Kidney epithelial cell (primary cell): ENCODE data around the gene TMEM236. TPM values are rescaled to one million over a fixed set of nuclear protein-coding genes. Genes with fewer than 3 reads are reported as not detected.

Experiments
- DNase-seq: peaks from one replicate; pipeline ENCODE4 v3.0.0-alpha.2; 2010; ENCODE audit warnings: low read depth
- H3K27me3 ChIP-seq: 2 replicates; pipeline ENCODE4 v1.6.0; 2011; ENCODE audit warnings: low read length; ENCODE audit not compliant: control insufficient read depth, insufficient read depth
- H3K36me3 ChIP-seq: 2 replicates; pipeline ENCODE4 v1.5.1; 2011; ENCODE audit warnings: low read length; ENCODE audit not compliant: control insufficient read depth, insufficient read depth
- H3K4me3 ChIP-seq: 2 replicates; pipeline ENCODE4 v1.5.1; 2011; ENCODE audit warnings: low read depth, mild to moderate bottlenecking, control low read depth, low read length
- CTCF ChIP-seq: IDR thresholded peaks from 2 replicates; pipeline ENCODE4 v1.5.1; 2011; ENCODE audit warnings: mild to moderate bottlenecking, moderate library complexity, low read length, control low read depth, inconsistent platforms; ENCODE audit not compliant: insufficient read depth, poor library complexity, severe bottlenecking
- total RNA-seq: library from RNA; depleted of rRNA; stranded (reverse); fragments of >200 nt; gene quantifications from 2 replicates; pipeline ENCODE4 v1.2.3, GENCODE V29; 2015

The TMEM236 gene
- total RNA-seq, 1 donor from 2014 or later = 0.08 TPM

DNA sequence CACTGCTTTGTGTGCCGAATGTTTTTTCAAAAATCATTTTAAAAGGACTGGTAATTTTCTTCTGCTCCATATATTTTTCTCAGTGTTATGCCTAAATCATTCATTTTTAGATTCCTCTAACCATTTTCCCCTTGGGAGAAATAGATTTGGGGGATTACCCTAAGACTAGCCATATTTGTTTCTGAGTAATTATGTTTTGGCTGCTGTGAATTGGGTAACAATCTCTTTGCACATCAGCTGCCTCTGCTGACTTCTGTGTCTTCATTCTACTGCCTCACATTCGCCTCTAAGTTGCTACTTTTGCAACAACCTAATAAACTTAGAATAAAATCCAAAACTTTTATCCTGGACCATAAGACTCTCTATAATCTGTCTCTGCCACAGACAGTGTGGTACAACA is 38.6 kb downstream of the TMEM236 start:
- DNase-seq = no peak
- no peaks in the 10 kb centered on the region for H3K36me3 ChIP-seq
- no peak for TF ChIP-seq CTCF
- no peaks in the 10 kb centered on the region for H3K27me3 ChIP-seq
- no peak overlapping the region for H3K4me3 ChIP-seq

GRCh38 chr10:17792991-17793390 is 41.0 kb downstream of the TMEM236 start:
- DNase-seq = no peak
- Histone ChIP-seq H3K36me3 (no peaks in the 10 kb centered on the region), H3K4me3 (no peak overlapping the region), H3K27me3 (no peaks in the 10 kb centered on the region)
- TF ChIP-seq CTCF = no peak

DNA sequence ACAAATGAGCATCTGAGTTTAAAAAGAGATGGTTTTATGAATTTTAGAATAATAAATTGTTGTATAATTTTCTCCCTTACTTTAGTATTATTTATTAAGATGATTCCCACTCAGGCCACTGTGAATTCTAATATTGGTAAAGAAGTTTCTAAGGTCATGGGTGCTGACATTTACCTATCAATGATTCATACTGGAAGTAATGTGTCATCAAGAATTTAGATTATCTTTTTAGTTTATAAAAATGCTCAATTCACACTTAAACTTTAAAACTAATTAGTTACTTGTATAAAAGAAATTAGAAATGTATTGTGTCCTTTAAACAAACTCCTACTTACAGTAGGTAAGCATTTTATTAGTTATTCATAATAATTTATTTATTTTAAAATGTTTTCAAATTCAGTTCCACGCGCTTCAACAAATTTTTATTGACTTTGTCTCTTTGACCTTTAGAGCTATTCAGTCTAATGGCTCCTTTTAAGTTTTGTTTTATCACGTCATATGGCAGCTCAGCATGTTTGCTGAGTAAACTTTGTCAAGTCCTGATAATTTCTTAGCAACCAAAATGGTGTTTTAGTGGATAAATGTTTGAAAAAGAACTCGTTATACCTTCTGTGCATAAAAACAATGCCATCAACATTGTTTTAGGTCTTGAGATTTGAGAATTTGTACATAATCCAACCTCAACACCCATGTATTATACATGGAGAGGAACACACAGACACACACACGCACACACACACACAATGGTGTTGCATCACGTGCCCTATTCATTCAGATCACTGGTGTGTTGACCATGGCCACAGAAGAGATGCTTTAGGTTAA is 42.0 kb downstream of the TMEM236 start:
- no peak for DNase-seq
- Histone ChIP-seq H3K4me3 (no peak overlapping the region), H3K36me3 (no peaks in the 10 kb centered on the region), H3K27me3 (no peaks in the 10 kb centered on the region)
- TF ChIP-seq CTCF = no peak

DNA sequence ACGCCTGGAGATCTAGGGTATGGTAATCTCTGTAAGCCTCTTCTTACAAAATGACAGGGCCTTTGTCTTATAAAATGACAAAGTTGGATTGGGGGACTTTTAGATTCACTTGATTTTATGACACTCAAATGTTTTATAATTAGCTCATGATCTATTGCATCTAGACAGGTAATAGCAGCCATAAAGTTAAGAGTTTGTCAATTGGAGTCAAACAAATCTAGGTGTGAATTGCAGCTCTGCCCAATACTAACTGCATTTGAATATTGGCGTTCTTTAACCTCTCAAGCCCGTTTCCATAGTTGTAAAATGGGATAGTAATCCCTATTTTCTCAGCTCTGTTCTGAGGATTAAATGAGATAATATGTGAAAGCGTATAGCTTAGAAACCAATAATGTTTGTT is 43.1 kb downstream of the TMEM236 start:
- H3K4me3 ChIP-seq = no peak overlapping the region
- TF ChIP-seq CTCF = no peak
- H3K27me3 ChIP-seq = no peaks in the 10 kb centered on the region

DNA sequence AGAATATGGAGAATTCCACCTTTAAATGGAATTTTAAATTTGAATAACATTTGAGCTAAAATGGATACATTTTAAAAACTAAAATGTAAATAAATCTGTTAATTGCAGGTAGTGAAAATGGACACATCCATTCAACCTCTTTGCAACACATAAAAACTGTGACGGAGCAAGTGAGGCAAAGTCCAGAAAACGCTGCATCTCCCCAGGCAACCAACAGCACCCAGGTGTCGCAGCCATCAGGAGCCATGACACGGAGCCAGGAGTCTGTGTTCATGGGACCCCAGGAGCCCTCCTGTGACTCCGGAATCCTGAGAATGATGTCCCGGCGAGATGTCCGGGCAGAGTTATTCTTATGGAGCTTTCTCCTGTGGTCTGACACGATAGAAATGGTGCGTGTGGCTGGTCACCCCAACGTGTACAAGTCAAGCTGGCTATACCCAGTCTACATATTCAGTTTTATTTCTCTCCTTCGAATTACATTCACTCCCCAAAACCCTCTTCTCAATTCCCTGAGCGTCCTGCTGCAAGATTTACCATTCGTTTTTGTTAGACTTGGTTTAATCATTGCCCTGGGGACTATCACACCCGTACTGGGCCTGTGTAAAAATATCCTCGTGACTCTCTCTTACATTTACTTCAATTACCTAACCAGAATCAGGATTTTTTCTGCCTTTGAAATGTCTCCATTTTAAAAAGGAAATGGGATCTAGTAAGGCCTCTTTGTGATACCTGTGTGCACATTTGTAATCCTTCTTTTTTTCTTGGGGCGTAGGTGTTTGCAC is 44.0 kb downstream of the TMEM236 start:
- Histone ChIP-seq H3K36me3 (no peaks in the 10 kb centered on the region), H3K27me3 (no peaks in the 10 kb centered on the region), H3K4me3 (no peak overlapping the region)
- no peak for DNase-seq
- no peak for TF ChIP-seq CTCF

More for the DNA sequence above, 43.1 kb downstream of the TMEM236 start:
- H3K36me3 ChIP-seq = no peaks in the 10 kb centered on the region
- DNase-seq = no peak
